Measurements from ENCODE around the gene FAM89A. TPM values are rescaled to one million over a fixed set of nuclear protein-coding genes. Genes with fewer than 3 reads are reported as not detected.

Gene FAM89A
- total and polyA plus RNA-seq, 2 donors (not counting 1 experiment from before 2014, with no cell fraction given): 6.8 to 12.0 TPM

GRCh38 chr1:231069333-231069732 is 29.3 kb upstream of the FAM89A start:
- Histone ChIP-seq H3K4me1 (ENCODE audit: control insufficient read depth, extremely low read depth, insufficient read depth, low read length) (no peaks in the 10 kb centered on the region), H3K9ac (ENCODE audit: insufficient read depth, low read length) (no peak overlapping the region), H3K27ac (ENCODE audit: insufficient read depth, low read length) (no peak overlapping the region), H3K4me3 (replicated peaks in 1 of 4; ENCODE audit: control extremely low read depth in 1 of 4, insufficient read depth in 1 of 4, low read depth in 3 of 4, low read length in 4 of 4) (no peak overlapping the region), H3K79me2 (ENCODE audit: control insufficient read depth, insufficient read depth, low read length) (no peaks in the 10 kb centered on the region), H3K4me2 (ENCODE audit: extremely low read depth, insufficient read depth, low read length) (no peak overlapping the region), H3K27me3 (ENCODE audit: control insufficient read depth, insufficient read depth, low read length) (no peaks in the 10 kb centered on the region), H4K20me1 (ENCODE audit: control insufficient read depth, extremely low read depth, insufficient read depth, low read length) (no peaks in the 10 kb centered on the region), H3K9me3 (ENCODE audit: control insufficient read depth, insufficient read depth, low read depth, low read length) (no peaks in the 10 kb centered on the region), H2AFZ (ENCODE audit: low read length) (no peak overlapping the region), H3K36me3 (ENCODE audit: control insufficient read depth, insufficient read depth, low read length) (no peaks in the 10 kb centered on the region)
- TF ChIP-seq CTCF (conservative IDR thresholded peaks at IDR 0.05 in 1 of 2, IDR thresholded peaks at IDR 0.05 in 1 of 2; ENCODE audit: low read depth in 1 of 2, low read length in 2 of 2): no peak
- no peak for TF ChIP-seq EZH2 (IDR thresholded peaks at IDR 0.05; ENCODE audit: low read length, missing control alignments)
- DNase-seq (ENCODE audit: low read depth in 2 of 2): no peak

DNA sequence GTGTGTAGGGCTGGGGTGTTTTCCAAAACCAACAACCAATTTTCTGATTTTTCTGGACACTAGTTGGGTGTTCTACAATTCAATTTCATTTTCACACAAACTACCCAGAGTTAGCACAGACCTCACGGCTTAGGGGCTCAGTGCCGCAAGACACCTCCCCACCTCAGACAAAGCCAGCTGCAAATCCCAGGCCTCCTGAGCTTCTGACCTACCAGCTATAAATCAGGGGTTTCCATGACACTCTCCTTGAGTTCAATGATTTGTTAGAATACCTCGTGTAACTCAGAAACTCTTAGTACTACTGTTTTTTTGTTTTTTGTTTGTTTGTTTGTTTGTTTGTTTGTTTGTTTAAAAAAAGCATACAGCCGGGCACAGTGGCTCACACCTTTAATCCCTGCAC is 28.7 kb upstream of the FAM89A start:
- no peak for TF ChIP-seq EZH2 (IDR thresholded peaks at IDR 0.05; ENCODE audit: low read length, missing control alignments)
- no peaks in the 10 kb centered on the region for H3K4me1 ChIP-seq (ENCODE audit: control insufficient read depth, extremely low read depth, insufficient read depth, low read length)

GRCh38 chr1:231065510-231066241 is 25.6 kb upstream of the FAM89A start:
- Histone ChIP-seq H2AFZ (ENCODE audit: low read length) (no peak overlapping the region), H3K4me3 (replicated peaks in 1 of 4; ENCODE audit: control extremely low read depth in 1 of 4, insufficient read depth in 1 of 4, low read depth in 3 of 4, low read length in 4 of 4) (no peak overlapping the region), H3K27ac (ENCODE audit: insufficient read depth, low read length) (no peak overlapping the region), H4K20me1 (ENCODE audit: control insufficient read depth, extremely low read depth, insufficient read depth, low read length) (no peaks in the 10 kb centered on the region), H3K4me2 (ENCODE audit: extremely low read depth, insufficient read depth, low read length) (no peak overlapping the region), H3K79me2 (ENCODE audit: control insufficient read depth, insufficient read depth, low read length) (no peaks in the 10 kb centered on the region), H3K27me3 (ENCODE audit: control insufficient read depth, insufficient read depth, low read length) (no peaks in the 10 kb centered on the region), H3K9me3 (ENCODE audit: control insufficient read depth, insufficient read depth, low read depth, low read length) (no peaks in the 10 kb centered on the region), H3K9ac (ENCODE audit: insufficient read depth, low read length) (no peak overlapping the region), H3K36me3 (ENCODE audit: control insufficient read depth, insufficient read depth, low read length) (no peaks in the 10 kb centered on the region), H3K4me1 (ENCODE audit: control insufficient read depth, extremely low read depth, insufficient read depth, low read length) (no peaks in the 10 kb centered on the region)
- no peak for DNase-seq (ENCODE audit: low read depth in 2 of 2)
- TF ChIP-seq EZH2 (IDR thresholded peaks at IDR 0.05; ENCODE audit: low read length, missing control alignments): no peak
- TF ChIP-seq CTCF (conservative IDR thresholded peaks at IDR 0.05 in 1 of 2, IDR thresholded peaks at IDR 0.05 in 1 of 2; ENCODE audit: low read depth in 1 of 2, low read length in 2 of 2): no peak

More for the DNA sequence above, 28.7 kb upstream of the FAM89A start:
- Histone ChIP-seq H3K4me2 (ENCODE audit: extremely low read depth, insufficient read depth, low read length) (no peak overlapping the region), H2AFZ (ENCODE audit: low read length) (no peak overlapping the region), H3K9me3 (ENCODE audit: control insufficient read depth, insufficient read depth, low read depth, low read length) (no peaks in the 10 kb centered on the region), H3K27me3 (ENCODE audit: control insufficient read depth, insufficient read depth, low read length) (no peaks in the 10 kb centered on the region), H3K27ac (ENCODE audit: insufficient read depth, low read length) (no peak overlapping the region), H3K9ac (ENCODE audit: insufficient read depth, low read length) (no peak overlapping the region), H3K36me3 (ENCODE audit: control insufficient read depth, insufficient read depth, low read length) (no peaks in the 10 kb centered on the region), H3K79me2 (ENCODE audit: control insufficient read depth, insufficient read depth, low read length) (no peaks in the 10 kb centered on the region), H4K20me1 (ENCODE audit: control insufficient read depth, extremely low read depth, insufficient read depth, low read length) (no peaks in the 10 kb centered on the region), H3K4me3 (replicated peaks in 1 of 4; ENCODE audit: control extremely low read depth in 1 of 4, insufficient read depth in 1 of 4, low read depth in 3 of 4, low read length in 4 of 4) (no peak overlapping the region)
- no peak for DNase-seq (ENCODE audit: low read depth in 2 of 2)

All from fibroblast of lung (primary cell).